GM12878 (cell line): ENCODE results near the gene HIRA. TPM values are rescaled to one million over a fixed set of nuclear protein-coding genes. Genes with fewer than 3 reads are reported as not detected.
"Not testable (repeated sequence)": the region's sequence is repeated elsewhere in the genome, so short reads cannot be mapped to it uniquely, and the experiment has no call there.

Source experiments
- ATAC-seq: fragments of 200-7000 bp; cut with Tn5 transposase; 3 replicates; pipeline ENCODE4 v1.9.1; 2020; ENCODE audit warnings: mild to moderate bottlenecking, moderate library complexity
- BruUV-seq: library from RNA; stranded (reverse); fragments of 400-500 nt; replicated peaks from 2 replicates; lab custom pipeline; 2021; lab: Mats Ljungman, UMichigan
- CTCF ChIA-PET: fragments of 300-600 bp; sonication (Branson Sonifier 250); formaldehyde crosslinking; extraction: SDS; loops from one replicate; lab custom pipeline; 2021; ENCODE audit warnings: inconsistent platforms; lab: Yijun Ruan, JAX
- POLR2A ChIA-PET: fragments of 350-600 bp; formaldehyde crosslinking; extraction: SDS; loops from one replicate; lab custom pipeline; 2021; ENCODE audit warnings: inconsistent platforms; lab: Charles Lee
- RAD21 ChIA-PET: fragments of 300-600 bp; sonication (Branson Sonifier 250); formaldehyde crosslinking; loops from one replicate; lab custom pipeline; 2023; ENCODE audit warnings: antibody characterized with exemption; ENCODE audit not compliant: unreplicated experiment; lab: Charles Lee
- SMC1A ChIA-PET: fragments of 300-600 bp; sonication (Branson Sonifier 250); formaldehyde crosslinking; loops from one replicate; lab custom pipeline; 2023; ENCODE audit not compliant: unreplicated experiment, uncharacterized antibody; lab: Charles Lee
- DNase-seq: peaks from one replicate; pipeline ENCODE4 v3.0.0-alpha.2; 2011; ENCODE audit warnings: low read depth, low spot score
- FAIRE-seq: peaks from 3 replicates; lab custom pipeline; 2011; peaks lifted over from hg19 to GRCh38; lab: Jason Lieb, UNC
- H2AFZ ChIP-seq: 2 replicates; pipeline ENCODE4 v1.6.0; 2011; ENCODE audit warnings: low read depth, low read length, control low read depth; ENCODE audit not compliant: control insufficient read depth
- H3K27ac ChIP-seq: 2 replicates; pipeline ENCODE4 v1.5.1; 2011; ENCODE audit warnings: control low read depth; ENCODE audit not compliant: control insufficient read depth, insufficient read depth
- H3K27me3 ChIP-seq, 2 experiments: replicated peaks in 1 of 2; 2 replicates each; pipeline versions ENCODE4 v1.6.0 to v1.6.1; 2011; ENCODE audit warnings: low read length in 1 of 2; ENCODE audit not compliant: control insufficient read depth in 2 of 2, insufficient read depth in 2 of 2
- H3K36me3 ChIP-seq, 2 experiments: 2 replicates each; pipeline ENCODE4 v1.5.1; 2011; ENCODE audit warnings: low read length in 1 of 2; ENCODE audit not compliant: control insufficient read depth in 2 of 2, insufficient read depth in 2 of 2
- H3K4me1 ChIP-seq: 2 replicates; pipeline ENCODE4 v1.6.1; 2011; ENCODE audit warnings: mild to moderate bottlenecking, low read length, moderate library complexity, mixed read lengths; ENCODE audit not compliant: control insufficient read depth, insufficient read depth
- H3K4me2 ChIP-seq: 2 replicates; pipeline ENCODE4 v1.6.0; 2011; ENCODE audit warnings: control low read depth; ENCODE audit not compliant: control insufficient read depth, insufficient read depth
- H3K4me3 ChIP-seq: fragments of 200-600 bp; sonication (generic); 2 replicates; pipeline ENCODE4 v1.5.1; 2016
- H3K79me2 ChIP-seq: 2 replicates; pipeline ENCODE4 v1.6.0; 2011; ENCODE audit warnings: low read length; ENCODE audit not compliant: control insufficient read depth, insufficient read depth
- H3K9ac ChIP-seq: 2 replicates; pipeline ENCODE4 v1.8.0; 2011; ENCODE audit warnings: low read length, control low read depth, mixed read lengths; ENCODE audit not compliant: control insufficient read depth, insufficient read depth
- H3K9me3 ChIP-seq: replicated peaks from 3 replicates; pipeline ENCODE4 v1.5.1; 2011; ENCODE audit warnings: mild to moderate bottlenecking, low read length; ENCODE audit not compliant: control insufficient read depth, insufficient read depth
- H4K20me1 ChIP-seq: 2 replicates; pipeline ENCODE4 v1.6.0; 2011; ENCODE audit not compliant: control insufficient read depth, insufficient read depth
- CBX5 ChIP-seq: sonication (generic); IDR thresholded peaks from 2 replicates; pipeline ENCODE4 v1.6.1; 2016; ENCODE audit warnings: low read depth, moderate library complexity, mild to moderate bottlenecking, inconsistent platforms
- FOXK2 ChIP-seq: fragments of 450-650 bp; IDR thresholded peaks from 2 replicates; pipeline ENCODE4 v1.6.1; 2017; ENCODE audit warnings: mild to moderate bottlenecking, moderate library complexity
- JUND ChIP-seq: IDR thresholded peaks from 2 replicates; pipeline ENCODE4 v1.6.1; 2012; ENCODE audit warnings: low read depth, mild to moderate bottlenecking, low read length, improper control_type of control experiment, moderate library complexity
- MTA2 ChIP-seq: fragments of 450-650 bp; IDR thresholded peaks from 2 replicates; pipeline ENCODE4 v1.6.1; 2016; ENCODE audit warnings: low read depth, mild to moderate bottlenecking, moderate library complexity
- PAX8 ChIP-seq: fragments of 450-650 bp; IDR thresholded peaks from 2 replicates; pipeline ENCODE4 v1.6.1; 2017; ENCODE audit warnings: mild to moderate bottlenecking, moderate library complexity
- RFX5 ChIP-seq: IDR thresholded peaks from 2 replicates; pipeline ENCODE4 v1.6.1; 2011; ENCODE audit warnings: low read depth, low read length, improper control_type of control experiment
- WGBS: methylation state at CpG from one replicate; pipeline ENCODE4 v1.1.6; 2016; ENCODE audit warnings: low lambda C conversion rate; ENCODE audit not compliant: insufficient replicate concordance, insufficient coverage; ENCODE audit errors: missing lambda C conversion rate; 5-methylcytosine and 5-hydroxymethylcytosine counted together
- in situ Hi-C: fragments of 300-500 bp; cut with MboI; formaldehyde crosslinking; loops from 9 replicates; pipeline ENCODE4 v1.14.3; 2018; ENCODE audit warnings: mixed read lengths
- intact Hi-C: fragments of 100-400 bp; cut with micrococcal nuclease; formaldehyde crosslinking; loops from one replicate; pipeline ENCODE4 v1.14.2; 2022; ENCODE audit not compliant: unreplicated experiment
- polyA plus RNA-seq, 11 experiments: library from polyadenylated mRNA; depleted of rRNA in 4 of 11; unstranded in 6 of 11; stranded (reverse) in 5 of 11; fragments of >200 nt; fragmentation: Nextera tagmentation in 4 of 11; fragmentation: Illumina TruSeq in 1 of 11; extraction: Ambion mirVana in 4 of 11; extraction: Trizol in 1 of 11; gene quantifications; 1 replicate in 1 of 11; 2 replicates in 10 of 11; pipeline versions ENCODE4 v1.2.1 to v1.2.3, GENCODE V29; 2011 to 2016; ENCODE audit warnings: inconsistent platforms in 2 of 11, missing spikeins in 2 of 11, low read depth in 1 of 11
- total RNA-seq, 4 experiments: library from RNA; depleted of rRNA in 3 of 4; stranded (reverse); fragments of >200 nt in 3 of 4; fragmentation: Illumina TruSeq in 1 of 4; extraction: Trizol in 1 of 4; gene quantifications; 2 replicates each; pipeline versions ENCODE4 v1.2.1 to v1.2.3, GENCODE V29; 2013 to 2021
- TF ChIP-seq, protein P1 (sequence below): fragments of 450-650 bp; IDR thresholded peaks from 2 replicates; pipeline ENCODE4 v1.6.1; 2017; ENCODE audit warnings: mild to moderate bottlenecking
- TF ChIP-seq, protein P2 (sequence below): IDR thresholded peaks from 2 replicates; pipeline ENCODE4 v1.6.1; 2012; ENCODE audit warnings: low read depth, low read length, improper control_type of control experiment

The HIRA gene
- total and polyA plus RNA-seq, 10 of the 15 experiments (the other 5 are each of a cell fraction or from before 2014, with no cell fraction given), result 0.34 to 32.7 (median 14.5) TPM

DNA sequence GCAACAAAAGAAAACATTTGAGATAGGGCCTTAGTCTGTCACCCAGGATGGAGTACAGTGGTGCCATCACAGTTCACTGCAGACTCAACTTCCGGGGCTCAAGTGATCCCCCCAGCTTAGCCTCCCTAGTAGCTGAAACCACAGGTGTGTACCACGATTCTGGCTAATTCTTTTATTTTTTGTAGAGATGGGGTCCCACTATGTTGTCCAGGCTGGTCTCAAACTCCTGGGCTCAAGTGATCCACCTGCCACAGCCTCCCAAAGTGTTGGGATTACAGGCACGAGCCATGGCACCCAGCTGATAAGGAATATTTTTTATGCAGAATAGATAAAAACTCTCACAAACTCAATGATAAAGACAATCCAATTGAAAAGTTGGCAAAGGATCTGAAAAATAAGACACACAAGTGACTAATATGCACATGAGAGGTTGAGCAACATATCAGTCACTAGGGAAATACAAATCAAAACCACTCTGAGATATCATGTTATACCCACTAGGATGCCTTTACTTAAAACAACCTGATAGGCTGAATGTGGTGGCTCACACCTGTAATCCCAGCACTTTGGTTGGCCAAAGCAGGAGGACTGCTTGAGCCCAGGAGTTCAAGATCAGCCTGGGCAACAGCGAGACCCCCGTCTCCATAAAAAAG, 106.1 kb downstream of the HIRA start:
- no peaks in the 10 kb centered on the region for H3K4me1 ChIP-seq
- ChIA-PET POLR2A (no interaction called here), RAD21 (no interaction called here), CTCF (no interaction called here), SMC1A (interaction anchor here (0.9 kb wide), 1 partner anchor 84 kb away, joined by 3 read pairs; no protein-coding TSS in a partner anchor)
- H3K4me2 ChIP-seq, result no peak overlapping the region
- FAIRE-seq, result no peak
- 74% methylated on average over 5 of the region's 5 CpGs for WGBS
- no peak overlapping the region for H3K4me3 ChIP-seq
- intact Hi-C loops, result no loop called here
- ATAC-seq, result no peak
- H3K9ac ChIP-seq, result no peak overlapping the region
- TF ChIP-seq, protein P1, sequence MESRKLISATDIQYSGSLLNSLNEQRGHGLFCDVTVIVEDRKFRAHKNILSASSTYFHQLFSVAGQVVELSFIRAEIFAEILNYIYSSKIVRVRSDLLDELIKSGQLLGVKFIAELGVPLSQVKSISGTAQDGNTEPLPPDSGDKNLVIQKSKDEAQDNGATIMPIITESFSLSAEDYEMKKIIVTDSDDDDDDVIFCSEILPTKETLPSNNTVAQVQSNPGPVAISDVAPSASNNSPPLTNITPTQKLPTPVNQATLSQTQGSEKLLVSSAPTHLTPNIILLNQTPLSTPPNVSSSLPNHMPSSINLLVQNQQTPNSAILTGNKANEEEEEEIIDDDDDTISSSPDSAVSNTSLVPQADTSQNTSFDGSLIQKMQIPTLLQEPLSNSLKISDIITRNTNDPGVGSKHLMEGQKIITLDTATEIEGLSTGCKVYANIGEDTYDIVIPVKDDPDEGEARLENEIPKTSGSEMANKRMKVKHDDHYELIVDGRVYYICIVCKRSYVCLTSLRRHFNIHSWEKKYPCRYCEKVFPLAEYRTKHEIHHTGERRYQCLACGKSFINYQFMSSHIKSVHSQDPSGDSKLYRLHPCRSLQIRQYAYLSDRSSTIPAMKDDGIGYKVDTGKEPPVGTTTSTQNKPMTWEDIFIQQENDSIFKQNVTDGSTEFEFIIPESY, result no peak
- TF ChIP-seq RFX5, result no peak
- no peak for TF ChIP-seq CBX5
- TF ChIP-seq, protein P2, sequence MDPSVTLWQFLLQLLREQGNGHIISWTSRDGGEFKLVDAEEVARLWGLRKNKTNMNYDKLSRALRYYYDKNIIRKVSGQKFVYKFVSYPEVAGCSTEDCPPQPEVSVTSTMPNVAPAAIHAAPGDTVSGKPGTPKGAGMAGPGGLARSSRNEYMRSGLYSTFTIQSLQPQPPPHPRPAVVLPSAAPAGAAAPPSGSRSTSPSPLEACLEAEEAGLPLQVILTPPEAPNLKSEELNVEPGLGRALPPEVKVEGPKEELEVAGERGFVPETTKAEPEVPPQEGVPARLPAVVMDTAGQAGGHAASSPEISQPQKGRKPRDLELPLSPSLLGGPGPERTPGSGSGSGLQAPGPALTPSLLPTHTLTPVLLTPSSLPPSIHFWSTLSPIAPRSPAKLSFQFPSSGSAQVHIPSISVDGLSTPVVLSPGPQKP, result no peak
- TF ChIP-seq FOXK2, result no peak
- TF ChIP-seq JUND, result no peak
- no peak for TF ChIP-seq PAX8
- TF ChIP-seq MTA2, result no peak
- H3K79me2 ChIP-seq, result no peaks in the 10 kb centered on the region
- H3K27me3 ChIP-seq, result no peaks in the 10 kb centered on the region
- H3K9me3 ChIP-seq, result no peaks in the 10 kb centered on the region; the same call in 2 of the 3 replicates
- no peak overlapping the region for H2AFZ ChIP-seq
- in situ Hi-C loops, result no loop called here
- peaks cover 4 to 11% of the 10 kb centered on the region in 2 experiments; a peak in 3 of 4 replicates for H3K36me3 ChIP-seq
- DNase-seq, result no peak
- H3K27ac ChIP-seq, result no peak overlapping the region
- no TSS peak for BruUV-seq
- H4K20me1 ChIP-seq, result no peaks in the 10 kb centered on the region

DNA sequence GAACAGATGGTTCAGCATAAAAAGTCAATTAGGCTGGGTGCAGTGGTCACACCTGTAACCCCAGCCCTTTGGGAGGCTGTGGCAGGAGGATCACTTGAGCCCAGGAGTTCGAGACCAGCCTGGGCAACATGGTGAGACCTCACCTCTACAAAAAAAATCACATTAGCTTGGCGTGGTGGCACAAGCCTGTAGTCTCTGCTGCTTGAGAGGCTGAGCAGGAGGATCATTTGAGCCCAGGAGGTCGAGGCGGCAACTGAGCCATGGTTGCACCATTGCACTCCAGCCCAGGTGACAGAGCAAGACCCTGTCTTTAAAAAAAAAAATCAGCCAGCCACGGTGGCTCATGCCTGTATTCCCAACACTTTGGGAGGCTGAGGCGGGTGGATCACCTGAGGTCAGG, 108.1 kb downstream of the HIRA start:
- in situ Hi-C loops, ATAC-seq, H3K27ac ChIP-seq, H3K4me2 ChIP-seq, intact Hi-C loops, H3K27me3 ChIP-seq, H3K4me3 ChIP-seq, H3K79me2 ChIP-seq, H2AFZ ChIP-seq, H3K36me3 ChIP-seq, CTCF ChIA-PET, BruUV-seq, H3K9ac ChIP-seq, H4K20me1 ChIP-seq, DNase-seq, SMC1A ChIA-PET, FAIRE-seq, H3K4me1 ChIP-seq, POLR2A ChIA-PET, RAD21 ChIA-PET, H3K9me3 ChIP-seq: not testable (repeated sequence)
- 44% methylated on average over 6 of the region's 6 CpGs for WGBS
